ENCODE measurements around the gene PCBP3. TPM values are rescaled to one million over a fixed set of nuclear protein-coding genes. Genes with fewer than 3 reads are reported as not detected.
A peak's percentile ranks its signal among the peaks of the same experiment; 100 is the strongest.
"Not testable (repeated sequence)": the region's sequence is repeated elsewhere in the genome, so short reads cannot be mapped to it uniquely, and the experiment has no call there.

The PCBP3 gene
- total RNA-seq, 4 donors from 2014 or later: 0.13 to 0.26 TPM; not detected in 2

GRCh38 chr21:45974073-45975019 lies 330.8 kb downstream of the PCBP3 start:
- peak overlapping the region; percentile 64 to 88 (median 64) for H3K4me3 ChIP-seq
- TF ChIP-seq CTCF (IDR thresholded peaks at IDR 0.05 in 4 of 5, conservative IDR thresholded peaks at IDR 0.05 in 1 of 5): no peak
- no peak for TF ChIP-seq POLR2A (IDR thresholded peaks at IDR 0.05)
- peaks cover 27 to 31% of the 10 kb centered on the region in 2 donors for H3K4me1 ChIP-seq
- DNase-seq (no peak), ATAC-seq (peak; percentile 38 to 45)
- H3K27ac ChIP-seq: peak overlapping the region; percentile 81 to 89 (median 84)
- in situ Hi-C loops (cut with MboI; ENCODE audit: low sequenced_read_pairs in 4 of 4): loop anchor here in 2 of 4 donors (25.0 kb wide), 1 partner anchor 138 kb away; no protein-coding TSS in a partner anchor
- intact Hi-C loops (cut with DNase I; ENCODE audit: low total_unique reads): loop anchor here (5.0 kb wide), 3 partner anchors 83 to 253 kb away; partner anchors contain the start of gene LSS
- no peaks in the 10 kb centered on the region for H3K9me3 ChIP-seq
- peaks cover 21 to 30% (median 23%) of the 10 kb centered on the region in 3 donors for H3K27me3 ChIP-seq
- no peaks in the 10 kb centered on the region for H3K36me3 ChIP-seq

DNA sequence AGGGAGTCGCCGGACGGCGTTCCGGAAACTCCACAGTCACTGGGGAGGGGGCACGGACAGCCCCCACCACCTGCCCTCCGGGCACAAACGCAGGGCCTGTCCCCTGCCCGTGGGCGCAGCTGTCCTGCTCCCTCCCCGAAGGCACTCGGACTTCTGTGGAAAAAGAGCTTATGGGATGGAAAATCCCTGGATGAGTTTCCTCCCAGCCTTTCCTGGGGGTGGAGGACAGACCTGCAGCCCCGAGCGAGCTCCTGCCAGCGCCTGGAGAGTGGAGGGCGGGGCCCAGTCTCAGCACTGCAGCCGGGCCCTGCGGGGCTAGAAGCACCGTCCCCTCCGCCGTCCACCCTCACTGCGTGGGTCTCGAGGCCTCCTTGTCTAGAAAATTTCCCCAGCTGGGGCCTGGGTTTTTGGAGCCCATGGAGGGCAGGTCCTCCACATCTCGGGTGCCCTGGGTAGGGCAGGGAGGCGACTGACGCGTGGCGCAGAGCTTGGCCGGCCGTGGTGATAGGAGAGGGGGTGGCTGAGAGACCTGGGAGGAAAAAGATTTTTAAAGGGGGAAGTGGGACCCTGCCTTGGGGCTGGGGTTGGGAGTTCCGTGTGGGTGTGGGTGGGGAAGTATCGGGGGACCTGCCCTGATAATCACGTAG lies 331.6 kb downstream of the PCBP3 start:
- intact Hi-C loops (cut with DNase I; ENCODE audit: low total_unique reads) (no loop called here), in situ Hi-C loops (cut with MboI; ENCODE audit: low sequenced_read_pairs in 4 of 4) (no loop called here)
- H3K27me3 ChIP-seq: peaks cover 21 to 30% (median 26%) of the 10 kb centered on the region in 3 donors
- no peaks in the 10 kb centered on the region for H3K9me3 ChIP-seq
- H3K27ac ChIP-seq: peak overlapping the region; percentile 81 to 89 (median 84)
- peaks cover 27 to 31% of the 10 kb centered on the region in 2 donors for H3K4me1 ChIP-seq
- TF ChIP-seq CTCF (IDR thresholded peaks at IDR 0.05 in 4 of 5, conservative IDR thresholded peaks at IDR 0.05 in 1 of 5) (no peak), POLR2A (IDR thresholded peaks at IDR 0.05) (peak in 1 of 2 donors; percentile 17)
- peak overlapping the region; percentile 64 to 88 (median 64) for H3K4me3 ChIP-seq
- DNase-seq: no peak
- peak in 1 of 2 donors; percentile 28 for ATAC-seq
- no peaks in the 10 kb centered on the region for H3K36me3 ChIP-seq

DNA sequence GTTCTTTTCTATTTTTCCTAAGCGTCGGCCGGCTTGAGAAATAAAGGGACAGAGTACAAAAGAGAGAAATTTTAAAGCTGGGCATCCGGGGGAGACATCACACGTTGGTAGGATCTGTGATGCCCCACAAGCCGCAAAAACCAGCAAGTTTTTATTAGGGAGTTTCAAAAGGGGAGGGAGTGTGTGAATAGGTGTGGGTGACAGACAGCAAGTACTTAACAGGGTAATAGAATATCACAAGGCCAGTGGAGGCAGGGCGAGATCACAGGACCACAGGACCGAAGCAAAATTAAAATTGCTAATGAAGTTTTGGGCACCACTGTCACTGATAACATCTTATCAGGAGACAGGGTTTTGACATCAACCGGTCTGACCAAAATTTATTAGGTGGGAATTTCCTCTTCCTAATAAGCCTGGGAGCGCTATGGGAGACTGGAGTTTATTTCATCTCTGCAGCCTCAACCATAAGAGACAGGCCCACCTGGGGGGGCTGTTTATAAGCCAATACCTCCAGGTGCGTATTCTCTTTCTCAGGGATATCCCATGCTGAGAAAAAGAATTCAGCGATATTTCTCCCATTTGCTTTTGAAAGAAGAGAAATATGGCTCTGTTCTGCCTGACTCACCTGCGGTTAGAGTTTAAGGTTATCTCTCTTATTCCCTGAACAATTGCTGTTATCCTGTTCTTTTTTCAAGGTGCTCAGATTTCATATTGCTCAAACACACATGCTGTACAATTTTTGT lies 332.3 kb downstream of the PCBP3 start:
- peaks cover 28 to 31% of the 10 kb centered on the region in 2 donors for H3K4me1 ChIP-seq
- H3K4me3 ChIP-seq; ATAC-seq; H3K36me3 ChIP-seq; in situ Hi-C loops (cut with MboI; ENCODE audit: low sequenced_read_pairs in 4 of 4); H3K9me3 ChIP-seq; intact Hi-C loops (cut with DNase I; ENCODE audit: low total_unique reads); DNase-seq: not testable (repeated sequence)
- H3K27me3 ChIP-seq: peaks cover 21 to 30% (median 26%) of the 10 kb centered on the region in 3 donors
- peak overlapping the region; percentile 81 to 89 (median 84) for H3K27ac ChIP-seq

DNA sequence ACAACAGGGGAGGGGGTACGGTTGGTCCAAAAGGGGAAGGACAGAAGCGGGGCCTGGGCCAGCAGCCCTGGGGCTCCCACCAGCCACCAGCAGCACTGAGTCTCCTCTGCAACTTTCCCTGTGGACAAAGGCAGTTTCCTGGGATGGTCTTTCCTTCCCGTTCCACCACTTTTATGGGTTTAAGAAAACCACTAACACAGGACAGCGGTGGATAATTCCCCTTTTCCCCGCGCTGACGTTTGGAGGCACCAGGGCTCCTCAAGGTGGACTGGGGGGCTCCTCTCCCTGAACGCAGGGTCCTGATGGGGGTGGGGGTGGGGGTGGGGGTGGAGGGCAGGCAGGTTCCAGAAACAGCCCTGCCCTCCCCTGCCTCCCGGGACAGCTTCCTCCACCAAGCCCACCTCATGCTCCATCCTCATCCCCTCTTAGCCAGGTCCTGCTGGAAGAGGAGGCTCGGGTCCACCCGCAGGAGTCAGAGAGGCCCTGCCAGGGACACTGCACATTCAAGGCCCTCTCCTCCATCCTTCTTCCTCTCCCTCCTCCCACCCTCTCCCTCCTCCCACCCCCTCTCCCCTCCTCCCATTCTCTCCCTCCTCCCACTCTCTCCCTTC lies 333.3 kb downstream of the PCBP3 start:
- no peaks in the 10 kb centered on the region for H3K36me3 ChIP-seq
- peak overlapping the region; percentile 54 to 64 (median 61) for H3K27ac ChIP-seq
- H3K9me3 ChIP-seq: no peaks in the 10 kb centered on the region
- ATAC-seq (no peak), DNase-seq (no peak)
- intact Hi-C loops (cut with DNase I; ENCODE audit: low total_unique reads) (no loop called here), in situ Hi-C loops (cut with MboI; ENCODE audit: low sequenced_read_pairs in 4 of 4) (no loop called here)
- no peak overlapping the region for H3K4me3 ChIP-seq
- TF ChIP-seq CTCF (IDR thresholded peaks at IDR 0.05 in 4 of 5, conservative IDR thresholded peaks at IDR 0.05 in 1 of 5): no peak
- no peak for TF ChIP-seq POLR2A (IDR thresholded peaks at IDR 0.05)
- H3K27me3 ChIP-seq: peaks cover 21 to 30% (median 26%) of the 10 kb centered on the region in 3 donors
- peaks cover 27 to 32% of the 10 kb centered on the region in 2 donors for H3K4me1 ChIP-seq

All from gastrocnemius medialis (tissue), 4 donors.